Measurements from ENCODE around the gene TUBA4A. TPM values are rescaled to one million over a fixed set of nuclear protein-coding genes. Genes with fewer than 3 reads are reported as not detected.
A peak's percentile ranks its signal among the peaks of the same experiment; 100 is the strongest.
"Not testable (repeated sequence)": the region's sequence is repeated elsewhere in the genome, so short reads cannot be mapped to it uniquely, and the experiment has no call there.

TUBA4A gene
- total RNA-seq, 1 donor from 2014 or later = 21.7 TPM

DNA sequence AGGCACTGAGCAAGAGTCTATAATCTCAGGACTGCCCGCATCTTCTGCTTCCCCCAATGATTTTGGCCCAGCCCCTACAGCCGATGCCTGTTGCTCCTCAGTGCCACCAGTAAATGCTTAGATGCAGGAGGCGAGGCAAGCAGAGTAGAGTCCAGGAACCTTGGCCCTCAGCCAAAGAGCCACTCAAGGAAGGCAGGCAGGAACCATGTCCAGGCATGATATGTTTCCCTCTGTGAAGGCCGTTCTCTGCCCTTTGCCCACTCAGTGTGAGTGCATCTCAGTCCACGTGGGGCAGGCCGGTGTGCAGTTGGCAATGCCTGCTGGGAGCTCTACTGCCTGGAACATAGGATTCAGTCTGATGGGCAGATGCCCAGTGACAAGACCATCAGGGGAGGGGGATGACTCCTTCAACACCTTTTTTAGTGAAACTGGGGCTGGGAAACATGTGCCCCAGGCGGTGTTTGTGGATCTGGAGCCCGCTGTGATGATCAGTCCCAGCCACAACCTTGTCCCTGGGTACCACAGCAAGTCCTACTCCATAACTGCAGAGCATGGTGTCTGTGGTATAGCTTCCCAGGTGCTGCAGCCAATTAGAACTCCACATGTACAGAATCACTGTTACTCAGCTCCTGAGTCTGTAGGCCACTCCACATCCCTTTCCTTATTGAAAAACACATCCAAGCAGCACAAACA is 15.8 kb upstream of the TUBA4A start:
- DNase-seq (ENCODE audit: low spot score) = no peak

DNA sequence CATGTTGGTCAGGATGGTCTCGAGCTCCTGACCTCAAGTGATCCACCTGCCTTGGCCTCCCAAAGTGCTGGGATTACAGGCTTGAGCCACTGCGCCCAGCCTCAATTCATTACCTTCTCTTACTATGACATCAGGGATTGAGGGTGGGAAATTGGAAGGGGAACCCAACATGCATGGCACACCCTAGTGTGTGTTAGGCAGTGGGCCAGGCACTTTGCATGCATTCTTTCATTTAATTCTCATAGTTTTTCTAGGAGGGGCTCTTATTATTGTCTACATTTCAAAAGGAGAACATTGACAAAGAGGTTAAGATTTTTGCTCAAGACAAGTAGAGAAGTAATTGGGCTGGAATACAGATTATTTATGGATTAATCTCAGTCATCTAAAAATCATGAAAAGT is 14.6 kb upstream of the TUBA4A start:
- DNase-seq (ENCODE audit: low spot score) = no peak

DNA sequence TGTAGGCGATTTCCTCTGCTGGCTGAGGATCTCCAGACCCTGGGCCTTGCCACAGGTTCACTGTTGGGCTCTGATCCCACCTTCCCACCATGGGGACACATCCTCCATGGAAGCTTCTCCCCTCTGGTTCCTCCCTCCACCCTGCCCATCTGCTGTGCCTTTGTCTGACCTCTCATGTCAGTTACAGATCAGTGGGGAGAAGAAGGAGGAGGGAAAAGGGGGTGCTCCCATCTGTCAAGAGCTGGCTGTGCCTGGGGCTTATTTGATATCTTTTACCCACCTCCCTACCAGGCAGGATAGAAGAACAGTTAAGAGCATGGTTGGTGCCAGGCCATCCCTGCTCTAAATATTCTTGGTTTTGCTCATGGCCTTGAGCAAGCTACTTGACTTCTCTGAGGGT is 13.2 kb upstream of the TUBA4A start:
- DNase-seq (ENCODE audit: low spot score) = no peak

DNA sequence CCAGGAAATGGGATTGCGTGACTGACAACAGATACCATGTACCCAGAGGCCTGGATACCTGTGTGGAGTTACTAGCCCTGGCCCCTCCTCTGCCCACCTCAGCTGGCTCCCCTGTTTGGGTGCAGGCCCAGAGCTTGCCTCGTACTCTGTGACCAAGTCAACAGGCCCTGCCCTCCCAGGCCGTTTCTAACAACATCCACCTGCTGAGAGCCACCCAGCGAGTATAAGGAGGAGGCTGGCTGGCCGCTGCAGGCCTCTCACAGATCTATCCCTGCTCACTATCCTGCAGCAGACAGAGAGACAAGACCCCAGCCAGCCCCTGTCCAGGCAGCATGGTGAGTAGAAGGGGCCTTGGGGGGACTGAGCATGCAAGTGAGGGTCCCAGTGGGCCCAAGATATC is 12.5 kb upstream of the TUBA4A start:
- DNase-seq (ENCODE audit: low spot score) = no peak

DNA sequence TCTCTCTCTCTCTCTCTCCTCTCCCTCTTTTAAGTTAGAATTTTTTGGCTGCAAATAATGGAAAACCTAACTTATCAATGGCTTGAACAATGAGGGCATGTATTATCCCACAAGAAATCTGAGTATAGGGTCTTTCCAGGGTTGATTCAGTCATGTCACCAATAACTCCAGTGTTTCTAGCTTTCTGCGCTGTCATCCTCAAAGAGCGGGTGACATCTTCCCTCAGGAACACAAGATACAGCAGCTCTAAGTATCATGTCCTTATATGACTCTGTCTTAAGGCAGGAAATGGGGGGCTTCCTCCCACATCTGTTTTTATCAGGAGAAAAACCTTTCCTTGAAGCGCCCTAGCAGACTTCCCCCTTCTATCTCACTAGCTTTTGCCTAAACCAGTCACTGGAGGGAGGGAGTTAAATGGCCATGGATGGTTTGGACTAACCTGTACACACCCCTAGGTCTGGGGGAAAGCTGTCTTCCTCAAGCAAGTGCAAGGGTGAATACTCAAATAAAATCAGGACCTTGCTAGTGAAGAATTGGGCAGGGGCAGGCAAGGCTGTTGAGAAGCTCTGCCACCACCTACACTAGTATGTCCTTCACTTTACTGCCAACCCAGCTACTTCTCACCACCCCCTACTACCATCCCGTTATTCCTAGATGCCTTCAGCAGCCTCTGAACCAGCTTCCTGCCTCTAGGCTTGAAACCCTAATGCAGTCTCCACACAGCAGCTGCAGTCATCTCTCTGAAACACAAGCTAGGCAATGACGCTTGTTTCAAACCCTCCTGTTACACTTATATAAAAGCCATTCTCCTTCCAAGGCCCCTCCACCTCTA is 7.5 kb upstream of the TUBA4A start:
- no peak for DNase-seq (ENCODE audit: low spot score)

DNA sequence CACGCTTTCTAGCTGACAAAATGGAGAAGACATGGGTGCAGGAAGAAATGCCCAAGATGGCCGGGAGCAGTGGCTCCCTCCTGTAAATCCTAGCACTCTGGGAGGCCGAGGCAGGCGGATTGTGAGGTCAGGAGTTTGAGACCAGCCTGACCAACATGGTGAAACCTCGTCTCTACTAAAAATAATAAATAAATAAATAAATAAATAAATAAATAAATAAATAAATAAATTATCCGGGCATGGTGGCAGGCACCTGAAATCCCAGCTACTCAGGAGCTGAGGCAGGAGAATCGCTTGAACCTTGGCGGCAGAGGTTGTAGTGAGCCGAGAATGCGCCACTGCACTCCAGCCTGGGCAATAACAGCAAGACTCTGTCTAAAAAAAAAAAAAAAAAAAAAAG is 5.2 kb upstream of the TUBA4A start:
- not testable (repeated sequence) for DNase-seq (ENCODE audit: low spot score)

DNA sequence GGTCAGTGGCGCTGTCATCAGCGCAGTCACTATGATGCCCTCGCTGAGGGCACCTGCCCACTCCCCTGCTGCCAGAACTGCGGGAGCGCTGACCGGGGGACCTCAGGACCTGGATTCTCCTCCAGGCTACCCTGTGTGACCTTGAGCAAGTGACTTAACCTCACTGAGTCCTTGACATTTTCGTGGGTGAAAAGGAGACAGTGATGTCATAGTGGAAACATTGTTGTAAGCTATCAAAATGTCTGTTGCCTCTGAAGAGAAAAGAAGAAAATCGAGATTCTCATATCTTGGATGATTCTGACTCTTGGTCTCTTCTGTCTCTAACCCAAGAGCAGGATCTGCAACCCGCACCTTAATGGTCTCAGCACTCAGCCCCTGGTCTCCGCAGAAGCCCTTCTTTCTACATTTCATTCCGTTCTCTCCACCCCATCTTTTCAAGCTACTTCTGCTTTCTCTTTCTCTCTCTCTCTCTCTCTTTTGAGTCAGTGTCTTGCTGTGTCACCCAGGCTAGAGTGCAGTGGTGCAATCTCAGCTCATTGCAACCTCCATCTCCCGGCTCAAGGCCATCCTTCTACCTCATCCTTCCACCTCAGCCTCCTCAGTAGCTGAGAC is 978 bp upstream of the TUBA4A start:
- DNase-seq (ENCODE audit: low spot score) = no peak

DNA sequence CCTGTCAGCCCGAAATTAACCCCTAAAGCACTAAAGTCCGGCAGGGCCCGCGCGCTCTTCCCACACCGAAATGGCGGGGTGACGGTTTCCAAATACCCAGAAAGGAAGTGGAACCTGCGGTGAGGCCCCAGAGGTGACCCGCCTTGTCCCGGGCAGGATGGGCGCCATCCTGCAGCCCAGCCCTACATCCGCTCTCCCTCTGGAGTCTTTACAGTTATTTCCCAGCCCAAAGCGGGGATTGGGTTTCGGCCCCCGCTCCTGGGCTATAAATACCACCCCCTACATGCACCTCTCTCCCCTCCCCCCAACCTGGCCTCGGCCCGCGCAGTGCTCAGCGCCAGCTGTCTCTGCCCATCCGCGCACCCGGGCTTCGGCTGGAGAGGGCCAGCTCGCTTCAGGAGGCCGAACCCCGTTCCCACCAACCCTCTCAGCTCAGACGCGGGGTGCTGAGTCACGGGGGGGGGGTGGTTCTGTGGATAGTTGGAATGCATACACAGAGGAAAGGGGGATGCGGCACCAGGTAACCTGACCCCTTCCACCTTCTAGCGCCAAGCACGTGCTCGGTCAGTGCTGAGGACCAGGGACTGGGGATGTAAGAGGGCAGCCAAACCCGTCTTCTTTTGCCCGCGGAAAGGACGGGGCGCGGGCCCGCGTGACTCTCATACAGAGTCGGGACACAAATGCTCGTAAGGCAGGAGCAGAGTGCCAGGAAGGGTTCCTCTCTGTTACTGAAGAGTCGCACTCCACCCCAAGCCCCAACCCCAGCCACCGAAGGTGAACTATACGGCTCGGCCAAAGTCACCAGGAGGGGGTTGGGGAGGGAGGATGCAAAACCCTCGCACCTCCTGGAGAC is 592 bp downstream of the TUBA4A start, which contains the start of gene TUBA4B:
Gene TUBA4B (plus strand): TSS at position 344 of the 853 bp plus-strand sequence. CDS start 165 bp downstream, at position 509.
- no peak for DNase-seq (ENCODE audit: low spot score)

DNA sequence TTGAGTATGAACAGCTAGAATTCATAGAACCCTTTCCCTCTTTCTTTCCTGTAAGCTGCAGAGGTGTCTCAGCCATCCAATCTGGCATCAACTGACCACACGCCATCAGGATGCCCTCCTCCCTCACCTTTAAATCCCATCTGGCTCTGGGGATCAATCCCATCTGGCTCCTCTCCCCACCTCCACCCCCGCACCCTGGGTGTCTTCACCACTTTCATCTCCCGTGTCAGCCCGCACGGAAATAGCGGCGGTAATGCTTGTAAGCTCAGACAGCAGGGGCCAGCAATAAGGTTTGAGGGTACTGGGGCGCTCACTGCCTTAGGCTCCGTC is 1.2 kb downstream of the TUBA4A start:
- no peak for DNase-seq (ENCODE audit: low spot score)

DNA sequence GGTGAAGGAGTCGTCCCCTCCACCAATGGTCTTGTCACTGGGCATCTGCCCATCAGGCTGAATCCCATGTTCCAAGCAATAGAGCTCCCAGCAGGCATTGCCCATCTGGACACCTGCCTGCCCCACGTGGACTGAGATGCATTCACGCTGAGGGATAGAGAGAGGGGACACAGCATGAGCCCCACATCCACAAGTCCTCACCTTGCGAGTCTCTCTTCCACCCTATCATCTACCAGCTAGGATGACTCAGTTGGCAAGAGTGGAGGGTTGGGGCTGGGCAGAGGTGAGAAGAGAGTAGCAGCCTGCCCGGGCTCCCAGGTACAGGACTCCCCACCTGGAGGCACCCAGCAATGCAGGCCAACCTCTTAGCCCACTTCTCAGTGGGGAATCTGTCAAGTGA is 1.6 kb downstream of the TUBA4A start:
- no peak for DNase-seq (ENCODE audit: low spot score)

DNA sequence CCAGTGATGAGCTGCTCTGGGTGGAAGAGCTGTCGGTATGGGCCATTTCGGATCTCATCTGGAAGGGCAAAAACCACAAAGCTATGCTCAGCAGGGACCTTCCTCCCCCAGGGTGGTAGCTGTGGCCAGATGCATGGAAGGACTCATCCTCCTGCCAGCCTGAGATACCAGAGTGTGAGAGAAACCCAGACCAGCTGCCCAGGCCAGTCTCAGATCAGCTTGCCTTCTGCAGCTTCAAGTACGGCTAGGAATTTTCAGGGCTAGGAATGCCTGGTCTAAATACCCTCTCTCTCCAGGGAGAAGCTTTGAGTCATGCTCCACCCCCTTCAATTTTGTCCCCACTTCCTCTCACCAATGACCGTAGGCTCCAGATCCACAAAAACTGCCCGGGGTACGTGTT is 2.1 kb downstream of the TUBA4A start:
- DNase-seq (ENCODE audit: low spot score) = no peak

DNA sequence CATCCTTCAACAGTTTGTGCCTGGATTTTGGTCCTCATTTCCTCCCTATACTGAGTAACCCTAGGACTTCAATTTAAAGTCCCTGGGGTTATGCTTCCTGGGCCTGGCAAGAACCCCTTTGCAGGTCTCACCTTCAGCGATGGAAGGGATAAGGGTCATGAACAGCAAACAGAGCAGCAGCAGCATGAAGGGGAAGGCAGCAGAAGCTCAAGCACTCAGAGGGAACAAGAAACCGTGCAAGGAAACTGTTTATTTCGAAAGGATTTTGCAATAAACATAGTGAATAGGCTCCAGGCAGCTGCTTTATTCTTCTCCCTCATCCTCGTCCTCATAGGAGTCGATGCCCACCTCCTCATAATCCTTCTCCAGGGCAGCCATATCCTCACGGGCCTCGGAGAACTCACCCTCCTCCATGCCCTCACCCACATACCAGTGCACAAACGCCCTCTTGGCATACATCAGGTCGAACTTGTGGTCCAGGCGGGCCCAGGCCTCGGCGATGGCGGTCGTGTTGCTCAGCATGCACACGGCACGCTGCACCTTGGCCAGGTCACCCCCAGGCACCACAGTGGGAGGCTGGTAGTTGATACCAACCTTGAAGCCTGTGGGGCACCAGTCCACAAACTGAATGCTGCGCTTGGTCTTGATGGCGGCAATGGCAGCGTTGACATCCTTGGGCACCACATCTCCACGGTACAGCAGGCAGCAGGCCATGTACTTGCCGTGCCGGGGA is 3.5 kb downstream of the TUBA4A start:
- DNase-seq (ENCODE audit: low spot score) = no peak

DNA sequence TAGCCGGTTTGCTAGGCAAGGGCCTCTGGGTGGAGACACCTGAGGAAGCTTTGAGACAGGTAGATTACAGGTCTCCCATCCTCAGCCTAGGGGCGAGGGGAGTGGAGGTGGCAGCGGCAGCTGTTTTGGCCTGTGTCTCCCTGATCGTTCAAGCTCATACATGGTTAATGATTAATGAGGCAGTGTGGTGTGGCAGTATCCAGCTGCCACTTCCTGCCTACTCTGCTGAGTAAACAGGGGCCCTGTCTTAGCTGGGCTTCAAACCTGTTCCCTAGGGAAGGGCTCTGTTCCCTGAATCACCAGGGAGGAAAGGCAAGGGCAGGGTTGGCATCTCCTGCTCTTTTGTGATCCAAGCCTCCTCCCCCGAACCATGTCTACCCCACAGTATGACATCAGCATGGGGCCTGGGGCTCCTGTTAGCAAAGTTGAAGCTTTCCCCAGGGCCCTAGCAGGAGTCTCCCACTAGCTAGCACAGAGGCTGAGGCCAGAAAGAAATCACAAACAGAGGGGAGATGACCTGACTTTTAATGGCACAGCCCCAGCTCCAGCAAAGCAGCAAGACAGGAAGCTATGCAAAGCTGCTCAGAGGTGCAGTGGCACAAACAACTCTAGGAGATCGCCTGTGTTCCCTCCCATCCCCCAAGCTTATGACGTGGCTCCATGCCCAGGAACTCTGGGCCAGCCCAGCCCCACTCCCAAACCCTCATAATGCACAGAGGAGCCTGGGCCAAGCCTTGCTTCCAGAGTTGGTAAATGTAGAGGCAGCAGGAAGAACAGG is 4.3 kb downstream of the TUBA4A start:
- no peak for DNase-seq (ENCODE audit: low spot score)

DNA sequence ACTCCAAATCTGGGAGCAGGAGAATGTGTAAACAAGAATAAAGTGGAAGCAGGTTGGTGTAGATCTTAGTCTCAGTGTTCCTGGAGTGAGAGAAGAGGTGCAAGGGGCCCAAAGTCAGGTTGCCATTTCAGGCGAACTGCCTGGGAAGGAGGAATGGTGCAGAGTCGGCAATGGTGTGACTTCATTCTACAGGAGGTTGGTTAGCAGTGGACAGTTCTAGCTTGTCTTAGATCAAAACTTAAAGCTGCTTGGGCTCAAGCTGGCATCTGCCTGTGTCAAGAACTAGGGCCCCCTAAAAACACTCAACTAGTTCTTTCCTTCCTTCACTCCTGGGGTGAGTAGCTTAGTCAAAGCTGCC is 4.9 kb downstream of the TUBA4A start:
- DNase-seq (ENCODE audit: low spot score) = no peak

DNA sequence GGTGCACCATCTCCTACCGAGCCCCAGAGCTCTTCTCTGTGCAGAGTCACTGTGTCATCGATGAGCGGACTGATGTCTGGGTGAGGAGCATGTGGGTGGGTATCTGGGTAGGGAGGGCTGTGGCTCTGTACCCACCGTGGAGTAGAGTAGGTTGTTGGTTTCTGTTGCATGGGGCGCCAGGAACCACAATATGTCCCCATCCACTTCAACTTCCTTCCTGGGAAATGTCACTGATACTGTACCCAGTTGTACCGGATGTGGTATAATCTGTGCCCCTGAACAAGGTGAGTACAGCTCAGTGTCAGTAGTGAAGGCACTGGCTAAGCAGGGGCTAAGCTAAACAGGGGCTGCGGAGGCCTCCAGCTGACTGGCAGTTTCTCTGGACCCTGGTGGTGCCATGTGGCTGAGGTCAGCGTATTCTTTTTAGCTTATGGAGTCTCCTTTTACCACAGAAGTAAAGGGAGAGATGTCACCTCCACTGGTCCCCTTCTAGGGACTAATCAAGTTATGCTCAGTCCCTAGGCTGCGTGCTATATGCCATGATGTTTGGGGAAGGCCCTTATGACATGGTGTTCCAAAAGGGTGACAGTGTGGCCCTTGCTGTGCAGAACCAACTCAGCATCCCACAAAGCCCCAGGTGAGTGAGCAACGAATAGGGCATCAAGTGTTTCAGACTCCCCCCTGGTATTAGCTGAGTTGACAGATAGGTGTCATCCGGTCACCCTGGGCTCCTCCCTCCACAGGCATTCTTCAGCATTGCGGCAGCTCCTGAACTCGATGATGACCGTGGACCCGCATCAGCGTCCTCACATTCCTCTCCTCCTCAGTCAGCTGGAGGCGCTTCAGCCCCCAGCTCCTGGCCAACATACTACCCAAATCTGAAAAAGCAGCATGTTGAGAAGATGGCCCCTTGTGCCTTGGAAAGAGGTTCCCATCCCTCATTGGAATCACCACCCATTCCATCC is 5.8 kb downstream of the TUBA4A start:
- no peak for DNase-seq (ENCODE audit: low spot score)

DNA sequence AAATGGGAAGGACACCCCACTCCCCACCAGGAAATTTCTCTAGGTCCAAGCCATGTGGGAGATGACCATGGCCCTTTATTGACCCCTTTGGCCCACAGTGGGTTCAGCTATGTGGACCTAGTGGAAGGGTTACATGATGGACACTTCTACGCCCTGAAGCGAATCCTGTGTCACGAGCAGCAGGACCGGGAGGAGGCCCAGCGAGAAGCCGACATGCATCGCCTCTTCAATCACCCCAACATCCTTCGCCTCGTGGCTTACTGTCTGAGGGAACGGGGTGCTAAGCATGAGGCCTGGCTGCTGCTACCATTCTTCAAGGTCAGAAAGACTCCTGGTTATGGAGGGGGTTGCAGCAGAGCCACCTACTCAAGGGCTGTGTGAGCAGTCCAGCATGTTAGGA is 7.2 kb downstream of the TUBA4A start:
- no peak for DNase-seq (ENCODE audit: low spot score)

DNA sequence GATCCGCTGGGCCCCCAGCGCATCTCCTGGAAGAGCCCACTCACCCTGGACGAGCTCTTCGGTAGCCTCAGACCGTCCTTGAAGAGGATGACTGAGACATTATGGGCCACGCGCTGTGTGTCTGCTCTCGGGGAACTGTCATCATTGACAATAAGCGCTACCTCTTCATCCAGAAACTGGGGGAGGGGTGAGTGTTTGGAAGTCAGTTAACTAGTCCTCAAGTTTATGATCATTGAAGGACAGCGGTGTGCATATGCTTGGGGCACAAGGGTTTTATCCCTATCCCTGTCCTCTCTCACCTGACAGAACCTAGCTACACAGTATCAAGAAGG is 7.9 kb downstream of the TUBA4A start:
- no peak for DNase-seq (ENCODE audit: low spot score)

DNA sequence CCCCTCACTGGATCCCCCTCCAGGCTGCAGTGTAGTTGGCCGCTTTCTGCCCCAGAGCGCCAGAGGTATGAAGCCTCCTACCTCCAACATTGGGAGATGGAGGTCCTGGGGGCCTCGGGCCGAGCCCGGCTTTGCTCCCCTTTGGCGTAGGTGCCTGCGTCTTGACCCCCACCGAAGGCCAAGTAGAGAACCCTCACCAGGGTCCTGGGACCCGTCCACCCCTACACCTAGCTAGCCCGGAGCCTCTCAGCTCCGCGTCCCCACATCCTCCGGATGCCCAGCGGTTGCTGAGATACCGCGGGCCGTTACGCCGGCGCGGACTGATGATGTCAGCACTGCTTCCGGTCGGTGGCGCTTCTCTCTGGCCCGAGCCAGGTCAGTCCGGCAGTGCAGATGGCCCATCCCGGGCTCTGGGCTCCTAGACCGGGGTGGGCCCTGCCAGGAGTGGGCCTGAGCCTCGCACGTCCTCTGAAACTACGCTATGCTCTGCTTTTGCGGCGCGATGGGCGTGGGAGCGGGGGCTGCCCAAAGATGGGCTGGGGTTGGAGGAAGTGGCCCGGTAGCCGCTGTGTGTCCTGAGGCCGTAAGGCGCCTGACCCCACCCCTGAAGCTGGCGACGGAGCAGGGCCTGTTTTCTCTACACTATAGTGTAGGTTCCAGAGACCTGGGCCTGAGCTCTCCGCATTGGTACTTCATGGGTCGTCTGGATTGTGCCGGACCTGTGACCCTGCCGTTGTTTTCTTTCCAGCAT is 8.4 kb downstream of the TUBA4A start, which contains the start of the genes GLB1L and STK16:
Gene GLB1L (minus strand): TSS at position 297 of the 751 bp plus-strand sequence. CDS start 1,871 bp downstream, outside the sequence.
Gene STK16 (plus strand): TSS at position 332 of the 751 bp plus-strand sequence. CDS start 521 bp downstream, outside the sequence.
- peak; percentile 99 for DNase-seq (ENCODE audit: low spot score)
